GM12865 (cell line): Measurements from ENCODE around the gene JPH3.
A peak's percentile ranks its signal among the peaks of the same experiment; 100 is the strongest.

Source experiments
- DNase-seq: peaks from one replicate; pipeline ENCODE4 v3.0.0; 2010; ENCODE audit warnings: low read depth
- H3K4me3 ChIP-seq: 2 replicates; pipeline ENCODE4 v1.5.1; 2011; ENCODE audit warnings: mild to moderate bottlenecking, low read depth, low read length, control low read depth
- CTCF ChIP-seq: IDR thresholded peaks from 2 replicates; pipeline ENCODE4 v1.5.1; 2011; ENCODE audit warnings: low read length, control low read depth, low read depth, inconsistent platforms; ENCODE audit not compliant: insufficient read depth; ENCODE audit errors: missing control alignments

The JPH3 gene

GRCh38 chr16:87607871-87608270 is 5.6 kb downstream of the JPH3 start:
- H3K4me3 ChIP-seq, result no peak overlapping the region
- DNase-seq, result no peak

GRCh38 chr16:87608400-87608985 is 6.2 kb downstream of the JPH3 start:
- no peak for TF ChIP-seq CTCF
- H3K4me3 ChIP-seq, result no peak overlapping the region
- DNase-seq, result peak; percentile 24

More at GRCh38 chr16:87607871-87608270, 5.6 kb downstream of the JPH3 start:
- no peak for TF ChIP-seq CTCF

- H3K4me3 ChIP-seq, result no peak overlapping the region
- no peak for DNase-seq
- TF ChIP-seq CTCF, result no peak
Observed at GRCh38 chr16:87610026-87610425, 7.7 kb downstream of the JPH3 start.

GRCh38 chr16:87611456-87611855 is 9.1 kb downstream of the JPH3 start:
- TF ChIP-seq CTCF, result no peak
- no peak for DNase-seq
- H3K4me3 ChIP-seq, result no peak overlapping the region

GRCh38 chr16:87613961-87614360 is 11.7 kb downstream of the JPH3 start:
- H3K4me3 ChIP-seq, result no peak overlapping the region
- no peak for TF ChIP-seq CTCF
- DNase-seq, result no peak

GRCh38 chr16:87615621-87616041 is 13.3 kb downstream of the JPH3 start:
- no peak for TF ChIP-seq CTCF
- no peak for DNase-seq
- H3K4me3 ChIP-seq, result no peak overlapping the region

GRCh38 chr16:87616556-87616955 is 14.2 kb downstream of the JPH3 start:
- no peak for DNase-seq
- TF ChIP-seq CTCF, result no peak
- H3K4me3 ChIP-seq, result no peak overlapping the region
